HepG2 (cell line): Measurements from ENCODE around the gene PCAT6. TPM values are rescaled to one million over a fixed set of nuclear protein-coding genes. Genes with fewer than 3 reads are reported as not detected.

Experiments
- CEBPG ChIP-seq: IDR thresholded peaks from 2 replicates; pipeline ENCODE4 v1.6.1; 2016
- DNMT3B ChIP-seq: conservative IDR thresholded peaks from 2 replicates; pipeline ENCODE4 v1.6.1; 2016; ENCODE audit warnings: missing biosample characterization, control low read depth
- EHMT2 ChIP-seq: fragments of 200-600 bp; sonication (generic); IDR thresholded peaks from 2 replicates; pipeline ENCODE4 v1.7.0; 2017; ENCODE audit warnings: antibody characterized with exemption, low read depth, low read length, borderline replicate concordance
- FOXA3 ChIP-seq: IDR thresholded peaks from 2 replicates; pipeline ENCODE4 v1.6.1; 2016; ENCODE audit warnings: missing genetic modification reagents, missing compliant biosample characterization
- GTF3A ChIP-seq: sonication (generic); formaldehyde crosslinking; conservative IDR thresholded peaks from 2 replicates; pipeline ENCODE4 v1.4.0; 2020; ENCODE audit warnings: mild to moderate bottlenecking, missing genetic modification reagents
- IKZF1 ChIP-seq: fragments of 450-650 bp; IDR thresholded peaks from 2 replicates; pipeline ENCODE4 v1.7.1; 2016
- IKZF4 ChIP-seq: sonication (generic); formaldehyde crosslinking; IDR thresholded peaks from 2 replicates; pipeline ENCODE4 v1.5.1; 2020; ENCODE audit warnings: borderline replicate concordance, mild to moderate bottlenecking, low read depth, missing genetic modification reagents; ENCODE audit errors: not compliant biosample characterization
- ONECUT2 ChIP-seq: sonication (generic); formaldehyde crosslinking; IDR thresholded peaks from 2 replicates; pipeline ENCODE4 v1.4.0; 2020; ENCODE audit warnings: missing genetic modification reagents
- POGZ ChIP-seq: sonication (generic); formaldehyde crosslinking; IDR thresholded peaks from 2 replicates; pipeline ENCODE4 v1.4.0; 2020; ENCODE audit warnings: mild to moderate bottlenecking, missing genetic modification reagents
- SALL1 ChIP-seq: sonication (generic); formaldehyde crosslinking; IDR thresholded peaks from 2 replicates; pipeline ENCODE4 v1.8.0; 2022; ENCODE audit warnings: mild to moderate bottlenecking, missing genetic modification reagents
- ZMYM4 ChIP-seq: sonication (generic); formaldehyde crosslinking; IDR thresholded peaks from 2 replicates; pipeline ENCODE4 v1.8.1; 2023; ENCODE audit warnings: mild to moderate bottlenecking, missing genetic modification reagents
- ZNF124 ChIP-seq: sonication (generic); formaldehyde crosslinking; IDR thresholded peaks from 2 replicates; pipeline ENCODE4 v1.4.0; 2020; ENCODE audit warnings: missing genetic modification reagents
- ZNF138 ChIP-seq: sonication (generic); formaldehyde crosslinking; IDR thresholded peaks from 2 replicates; pipeline ENCODE4 v1.5.0; 2020; ENCODE audit warnings: mild to moderate bottlenecking, low read depth, missing genetic modification reagents
- ZNF17 ChIP-seq: sonication (generic); formaldehyde crosslinking; IDR thresholded peaks from 2 replicates; pipeline ENCODE4 v1.5.0; 2020; ENCODE audit warnings: mild to moderate bottlenecking, missing genetic modification reagents
- ZNF432 ChIP-seq: sonication (generic); formaldehyde crosslinking; IDR thresholded peaks from 2 replicates; pipeline ENCODE4 v1.5.0; 2020; ENCODE audit warnings: missing genetic modification reagents, mild to moderate bottlenecking, borderline replicate concordance
- ZNF572 ChIP-seq: sonication (generic); formaldehyde crosslinking; IDR thresholded peaks from 2 replicates; pipeline ENCODE4 v1.5.1; 2020; ENCODE audit warnings: mild to moderate bottlenecking, missing genetic modification reagents
- ZNF777 ChIP-seq: sonication (generic); formaldehyde crosslinking; IDR thresholded peaks from 2 replicates; pipeline ENCODE4 v1.4.0; 2020; ENCODE audit warnings: missing genetic modification reagents
- ZNF781 ChIP-seq: sonication (generic); formaldehyde crosslinking; IDR thresholded peaks from 2 replicates; pipeline ENCODE4 v1.5.1; 2020; ENCODE audit warnings: borderline replicate concordance, mild to moderate bottlenecking, missing genetic modification reagents; ENCODE audit errors: not compliant biosample characterization
- polyA plus RNA-seq, 8 experiments: library from polyadenylated mRNA; depleted of rRNA in 3 of 8; stranded (reverse) in 7 of 8; unstranded in 1 of 8; fragments of >200 nt; fragmentation: Illumina TruSeq in 4 of 8; extraction: Trizol in 4 of 8; gene quantifications; 2 replicates each; pipeline versions ENCODE4 v1.2.1 to v1.2.3, GENCODE V29; 2011 to 2016; ENCODE audit warnings: low read depth in 4 of 8, missing spikeins in 1 of 8, mixed read lengths in 1 of 8; ENCODE audit not compliant: insufficient read depth in 1 of 8
- total RNA-seq, 5 experiments: library from RNA; depleted of rRNA; stranded (reverse); fragments of >200 nt; fragmentation: Illumina TruSeq; extraction: Trizol; gene quantifications; 2 replicates each; pipeline ENCODE4 v1.2.3, GENCODE V29; 2016; ENCODE audit warnings: low read depth in 1 of 5
- TF ChIP-seq, protein P1 (sequence below): IDR thresholded peaks from 2 replicates; pipeline ENCODE4 v1.4.0; 2020; ENCODE audit warnings: mild to moderate bottlenecking, missing genetic modification reagents
- TF ChIP-seq, protein P2 (sequence below): IDR thresholded peaks from 2 replicates; pipeline ENCODE4 v1.6.1; 2016; ENCODE audit warnings: low read depth, control low read depth
- TF ChIP-seq, protein P3 (sequence below): IDR thresholded peaks from 2 replicates; pipeline ENCODE4 v1.6.1; 2012; ENCODE audit warnings: inconsistent platforms
- TF ChIP-seq, protein P4 (sequence below): sonication (generic); formaldehyde crosslinking; IDR thresholded peaks from 2 replicates; pipeline ENCODE4 v1.5.0; 2020; ENCODE audit warnings: missing genetic modification reagents
- TF ChIP-seq, protein P5 (sequence below): IDR thresholded peaks from 2 replicates; pipeline ENCODE4 v1.6.1; 2016

Gene PCAT6
- total and polyA plus RNA-seq, 2 of the 13 experiments (the other 11 are each of a cell fraction or from before 2014, with no cell fraction given) = 0.60 to 4.4 TPM

DNA sequence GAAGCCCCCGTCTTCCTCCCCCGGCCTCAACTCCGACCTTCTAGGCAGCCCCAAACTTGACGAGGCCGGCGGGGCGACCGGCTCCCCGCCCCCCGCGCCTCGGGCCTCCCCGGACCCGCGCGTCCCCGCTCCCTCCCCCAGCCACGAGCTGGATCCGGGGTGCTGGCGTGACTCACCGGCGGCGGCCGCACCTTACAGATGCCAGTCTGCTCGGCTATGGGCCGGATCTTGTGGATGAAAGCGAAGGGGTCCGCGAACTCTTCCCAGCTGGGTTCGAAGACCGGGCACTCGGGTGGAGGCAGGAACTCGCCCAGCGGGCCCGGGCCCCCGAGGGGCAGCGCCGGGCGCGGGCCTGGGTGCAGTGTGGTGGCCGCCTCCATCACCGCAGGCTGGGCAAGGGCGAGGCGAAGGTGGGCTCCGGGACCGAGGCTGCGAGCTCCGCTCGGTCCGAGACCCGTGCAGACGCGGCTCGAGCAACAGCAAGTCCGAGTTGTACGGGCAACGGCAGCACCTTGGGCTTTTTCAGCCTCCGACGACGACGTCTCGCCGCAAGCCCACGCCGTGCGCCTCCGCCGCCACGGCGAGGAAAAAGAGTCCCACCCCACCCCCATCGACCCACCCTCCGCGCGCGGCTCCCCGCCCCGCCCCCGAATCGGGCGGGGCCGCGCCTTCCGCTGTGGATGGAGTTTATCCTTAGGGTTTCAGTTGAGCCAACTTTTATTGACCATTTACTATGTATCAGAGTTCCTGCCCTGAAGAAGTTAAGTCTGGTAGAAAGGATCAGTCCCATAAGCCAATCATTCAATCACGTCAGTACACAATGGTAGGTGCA, 2.6 kb upstream of the PCAT6 start, which contains the start of gene KDM5B (continued):
- TF ChIP-seq ONECUT2 (no peak), ZNF432 (CRISPR knock-in tag) (no peak), POGZ (CRISPR knock-in tag) (peak; percentile 77), ZMYM4 (CRISPR knock-in tag) (peak; percentile 90; the same call in 1 of the 2 replicates), ZNF777 (peak; percentile 83), ZNF17 (CRISPR knock-in tag) (no peak), ZNF572 (CRISPR knock-in tag) (no peak), EHMT2 (no peak), CEBPG (CRISPR knock-in tag) (no peak), DNMT3B (CRISPR knock-in tag) (peak; percentile 54; the same call in 1 of the 2 replicates), ZNF124 (CRISPR knock-in tag) (peak; percentile 73; the same call in 1 of the 2 replicates), IKZF4 (CRISPR knock-in tag) (no peak), ZNF138 (0 out of 2 replicates have a peak, but pooled peaks have one; percentile 83), ZNF781 (no peak), IKZF1 (no peak), SALL1 (CRISPR knock-in tag) (peak; percentile 80), GTF3A (CRISPR knock-in tag) (no peak), FOXA3 (peak; percentile 75)
- TF ChIP-seq, protein P1, sequence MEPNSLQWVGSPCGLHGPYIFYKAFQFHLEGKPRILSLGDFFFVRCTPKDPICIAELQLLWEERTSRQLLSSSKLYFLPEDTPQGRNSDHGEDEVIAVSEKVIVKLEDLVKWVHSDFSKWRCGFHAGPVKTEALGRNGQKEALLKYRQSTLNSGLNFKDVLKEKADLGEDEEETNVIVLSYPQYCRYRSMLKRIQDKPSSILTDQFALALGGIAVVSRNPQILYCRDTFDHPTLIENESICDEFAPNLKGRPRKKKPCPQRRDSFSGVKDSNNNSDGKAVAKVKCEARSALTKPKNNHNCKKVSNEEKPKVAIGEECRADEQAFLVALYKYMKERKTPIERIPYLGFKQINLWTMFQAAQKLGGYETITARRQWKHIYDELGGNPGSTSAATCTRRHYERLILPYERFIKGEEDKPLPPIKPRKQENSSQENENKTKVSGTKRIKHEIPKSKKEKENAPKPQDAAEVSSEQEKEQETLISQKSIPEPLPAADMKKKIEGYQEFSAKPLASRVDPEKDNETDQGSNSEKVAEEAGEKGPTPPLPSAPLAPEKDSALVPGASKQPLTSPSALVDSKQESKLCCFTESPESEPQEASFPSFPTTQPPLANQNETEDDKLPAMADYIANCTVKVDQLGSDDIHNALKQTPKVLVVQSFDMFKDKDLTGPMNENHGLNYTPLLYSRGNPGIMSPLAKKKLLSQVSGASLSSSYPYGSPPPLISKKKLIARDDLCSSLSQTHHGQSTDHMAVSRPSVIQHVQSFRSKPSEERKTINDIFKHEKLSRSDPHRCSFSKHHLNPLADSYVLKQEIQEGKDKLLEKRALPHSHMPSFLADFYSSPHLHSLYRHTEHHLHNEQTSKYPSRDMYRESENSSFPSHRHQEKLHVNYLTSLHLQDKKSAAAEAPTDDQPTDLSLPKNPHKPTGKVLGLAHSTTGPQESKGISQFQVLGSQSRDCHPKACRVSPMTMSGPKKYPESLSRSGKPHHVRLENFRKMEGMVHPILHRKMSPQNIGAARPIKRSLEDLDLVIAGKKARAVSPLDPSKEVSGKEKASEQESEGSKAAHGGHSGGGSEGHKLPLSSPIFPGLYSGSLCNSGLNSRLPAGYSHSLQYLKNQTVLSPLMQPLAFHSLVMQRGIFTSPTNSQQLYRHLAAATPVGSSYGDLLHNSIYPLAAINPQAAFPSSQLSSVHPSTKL (CRISPR knock-in tag) = peak; percentile 65; the same call in 1 of the 2 replicates
- TF ChIP-seq, protein P2, sequence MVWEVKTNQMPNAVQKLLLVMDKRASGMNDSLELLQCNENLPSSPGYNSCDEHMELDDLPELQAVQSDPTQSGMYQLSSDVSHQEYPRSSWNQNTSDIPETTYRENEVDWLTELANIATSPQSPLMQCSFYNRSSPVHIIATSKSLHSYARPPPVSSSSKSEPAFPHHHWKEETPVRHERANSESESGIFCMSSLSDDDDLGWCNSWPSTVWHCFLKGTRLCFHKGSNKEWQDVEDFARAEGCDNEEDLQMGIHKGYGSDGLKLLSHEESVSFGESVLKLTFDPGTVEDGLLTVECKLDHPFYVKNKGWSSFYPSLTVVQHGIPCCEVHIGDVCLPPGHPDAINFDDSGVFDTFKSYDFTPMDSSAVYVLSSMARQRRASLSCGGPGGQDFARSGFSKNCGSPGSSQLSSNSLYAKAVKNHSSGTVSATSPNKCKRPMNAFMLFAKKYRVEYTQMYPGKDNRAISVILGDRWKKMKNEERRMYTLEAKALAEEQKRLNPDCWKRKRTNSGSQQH (CRISPR knock-in tag) = peak; percentile 76; the same call in 1 of the 2 replicates
- TF ChIP-seq, protein P3, sequence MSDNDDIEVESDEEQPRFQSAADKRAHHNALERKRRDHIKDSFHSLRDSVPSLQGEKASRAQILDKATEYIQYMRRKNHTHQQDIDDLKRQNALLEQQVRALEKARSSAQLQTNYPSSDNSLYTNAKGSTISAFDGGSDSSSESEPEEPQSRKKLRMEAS = peak; percentile 87
- TF ChIP-seq, protein P4, sequence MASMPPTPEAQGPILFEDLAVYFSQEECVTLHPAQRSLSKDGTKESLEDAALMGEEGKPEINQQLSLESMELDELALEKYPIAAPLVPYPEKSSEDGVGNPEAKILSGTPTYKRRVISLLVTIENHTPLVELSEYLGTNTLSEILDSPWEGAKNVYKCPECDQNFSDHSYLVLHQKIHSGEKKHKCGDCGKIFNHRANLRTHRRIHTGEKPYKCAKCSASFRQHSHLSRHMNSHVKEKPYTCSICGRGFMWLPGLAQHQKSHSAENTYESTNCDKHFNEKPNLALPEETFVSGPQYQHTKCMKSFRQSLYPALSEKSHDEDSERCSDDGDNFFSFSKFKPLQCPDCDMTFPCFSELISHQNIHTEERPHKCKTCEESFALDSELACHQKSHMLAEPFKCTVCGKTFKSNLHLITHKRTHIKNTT (CRISPR knock-in tag) = no peak
- TF ChIP-seq, protein P5, sequence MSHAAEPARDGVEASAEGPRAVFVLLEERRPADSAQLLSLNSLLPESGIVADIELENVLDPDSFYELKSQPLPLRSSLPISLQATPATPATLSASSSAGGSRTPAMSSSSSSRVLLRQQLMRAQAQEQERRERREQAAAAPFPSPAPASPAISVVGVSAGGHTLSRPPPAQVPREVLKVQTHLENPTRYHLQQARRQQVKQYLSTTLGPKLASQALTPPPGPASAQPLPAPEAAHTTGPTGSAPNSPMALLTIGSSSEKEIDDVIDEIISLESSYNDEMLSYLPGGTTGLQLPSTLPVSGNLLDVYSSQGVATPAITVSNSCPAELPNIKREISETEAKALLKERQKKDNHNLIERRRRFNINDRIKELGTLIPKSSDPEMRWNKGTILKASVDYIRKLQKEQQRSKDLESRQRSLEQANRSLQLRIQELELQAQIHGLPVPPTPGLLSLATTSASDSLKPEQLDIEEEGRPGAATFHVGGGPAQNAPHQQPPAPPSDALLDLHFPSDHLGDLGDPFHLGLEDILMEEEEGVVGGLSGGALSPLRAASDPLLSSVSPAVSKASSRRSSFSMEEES (CRISPR knock-in tag) = no peak
